Activated naive CD4-positive, alpha-beta T cell treated with anti-CD3 and anti-CD28 coated beads, Interleukin-2, amount 50 U/mL, for 72 hours (primary cell): ENCODE results near the gene MAN2B2. TPM values are rescaled to one million over a fixed set of nuclear protein-coding genes. Genes with fewer than 3 reads are reported as not detected.
A peak's percentile ranks its signal among the peaks of the same experiment; 100 is the strongest.
"Not testable (repeated sequence)": the region's sequence is repeated elsewhere in the genome, so short reads cannot be mapped to it uniquely, and the experiment has no call there.

Experiments used
- ATAC-seq, 2 donors: fragments of 150-1000 bp; cut with Tn5 transposase; 2 replicates each; pipeline ENCODE4 v1.10.0; 2021; ENCODE audit warnings: mild to moderate bottlenecking in 2 of 2, moderate library complexity in 2 of 2
- DNase-seq, 2 donors: peaks; one replicate each; pipeline ENCODE4 v3.0.0; 2021 to 2022; ENCODE audit warnings: low spot score in 2 of 2
- H3K27ac Mint-ChIP-seq, 2 donors: one replicate each; pipeline ENCODE4 v1.8.0; 2022; ENCODE audit warnings: mild to moderate bottlenecking in 2 of 2, mixed read lengths in 2 of 2
- H3K36me3 Mint-ChIP-seq, 2 donors: one replicate each; pipeline ENCODE4 v1.8.0; 2022; ENCODE audit warnings: mixed read lengths in 2 of 2
- H3K9me3 Mint-ChIP-seq, 2 donors: one replicate each; pipeline ENCODE4 v1.8.0; 2022; ENCODE audit warnings: mixed read lengths in 2 of 2
- total RNA-seq, 2 donors: library from RNA; stranded (reverse); gene quantifications; one replicate each; pipeline ENCODE4 v1.2.3, GENCODE V29; 2022

The MAN2B2 gene
- total RNA-seq, 2 donors from 2014 or later, result 13.9 to 21.4 TPM

- Mint-ChIP-seq H3K36me3 (peaks cover 11 to 13% of the 10 kb centered on the region in 2 donors), H3K9me3 (peaks cover 0 to 4% of the 10 kb centered on the region in 2 donors), H3K27ac (peak overlapping the region; percentile 22 to 77)
- DNase-seq, result no peak
- ATAC-seq, result no peak
Observed at GRCh38 chr4:6613676-6614651, 39.0 kb downstream of the MAN2B2 start.

DNA sequence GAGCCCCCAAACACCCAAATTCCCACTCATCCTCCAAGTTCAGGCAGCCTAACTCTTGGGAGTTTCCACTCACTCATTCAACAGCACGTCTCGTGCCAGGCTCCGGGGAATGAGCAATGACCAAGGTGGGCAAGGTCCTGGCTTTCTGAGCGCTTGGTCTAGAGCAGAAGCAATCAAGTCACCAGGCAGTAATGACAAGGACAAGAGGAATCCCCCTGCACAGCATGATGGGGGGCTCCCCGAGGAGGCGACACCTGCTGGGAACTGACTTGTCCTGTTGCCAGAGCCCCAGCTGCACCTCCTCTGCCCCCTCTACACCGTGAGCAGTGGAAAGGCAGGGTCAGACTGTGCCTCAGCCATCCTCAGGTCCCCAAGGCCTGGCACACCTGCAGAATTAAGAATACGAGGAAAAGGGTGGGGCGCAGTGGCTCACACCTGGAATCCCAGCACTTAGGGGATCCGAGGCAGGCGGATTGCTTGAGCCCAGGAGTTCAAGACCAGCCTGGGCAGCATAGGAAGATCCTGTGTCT, 39.8 kb downstream of the MAN2B2 start:
- Mint-ChIP-seq H3K9me3 (peaks cover 0 to 4% of the 10 kb centered on the region in 2 donors), H3K36me3 (peaks cover 11 to 13% of the 10 kb centered on the region in 2 donors), H3K27ac (peak overlapping the region in 1 of 2 donors; percentile 77)
- DNase-seq, result no peak
- no peak for ATAC-seq

GRCh38 chr4:6616087-6616995, 41.4 kb downstream of the MAN2B2 start:
- Mint-ChIP-seq H3K9me3 (peaks cover 0 to 4% of the 10 kb centered on the region in 2 donors), H3K27ac (peak overlapping the region in 1 of 2 donors; percentile 72)

GRCh38 chr4:6617246-6617645, 42.3 kb downstream of the MAN2B2 start:
- peaks cover 6 to 13% of the 10 kb centered on the region in 2 donors for H3K36me3 Mint-ChIP-seq
- peaks cover 0 to 4% of the 10 kb centered on the region in 2 donors for H3K9me3 Mint-ChIP-seq
- DNase-seq, result no peak
- no peak overlapping the region for H3K27ac Mint-ChIP-seq
- ATAC-seq, result no peak

More at GRCh38 chr4:6616087-6616995, 41.4 kb downstream of the MAN2B2 start:
- ATAC-seq (no peak), DNase-seq (no peak)
- peaks cover 10 to 13% of the 10 kb centered on the region in 2 donors for H3K36me3 Mint-ChIP-seq

DNA sequence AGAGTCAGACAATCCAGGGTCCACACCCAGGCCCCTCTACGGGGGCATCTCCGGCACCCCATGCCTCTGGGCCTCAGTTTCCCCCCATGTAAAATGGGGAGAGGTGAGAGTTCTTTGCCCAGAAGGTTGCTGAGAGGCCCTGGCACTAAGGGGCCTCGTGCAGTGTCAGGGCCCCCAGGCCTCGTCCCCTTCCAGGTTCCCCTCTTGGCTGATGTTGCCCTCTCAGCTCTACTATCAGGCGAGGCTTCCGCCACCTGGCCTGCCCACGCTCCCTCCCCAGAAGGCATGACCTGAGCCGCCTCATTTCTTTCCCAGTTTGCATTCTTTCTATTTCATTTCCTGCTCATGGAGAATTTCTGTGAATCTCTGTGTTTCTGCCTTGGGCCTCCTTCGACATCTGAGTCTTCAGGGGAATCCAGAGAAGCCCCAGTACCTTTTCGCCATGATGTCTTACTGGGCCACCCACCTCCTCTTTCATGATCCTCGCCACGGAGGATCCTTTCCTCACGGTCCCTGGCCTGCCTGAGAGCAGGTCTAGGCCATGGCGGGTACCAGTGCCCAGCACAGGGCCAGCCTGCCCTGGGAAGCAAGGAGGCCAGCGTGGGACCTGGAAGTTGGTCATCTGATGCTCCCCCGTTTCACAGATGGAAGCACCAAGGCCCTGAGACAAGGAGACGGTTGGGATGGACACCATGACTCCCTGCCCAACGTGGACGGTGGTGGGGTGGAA, 43.6 kb downstream of the MAN2B2 start:
- H3K36me3 Mint-ChIP-seq, result peaks cover 6 to 13% of the 10 kb centered on the region in 2 donors
- ATAC-seq, result no peak
- H3K27ac Mint-ChIP-seq, result peak overlapping the region in 1 of 2 donors; percentile 20
- no peak for DNase-seq
- peaks cover 0 to 4% of the 10 kb centered on the region in 2 donors for H3K9me3 Mint-ChIP-seq

DNA sequence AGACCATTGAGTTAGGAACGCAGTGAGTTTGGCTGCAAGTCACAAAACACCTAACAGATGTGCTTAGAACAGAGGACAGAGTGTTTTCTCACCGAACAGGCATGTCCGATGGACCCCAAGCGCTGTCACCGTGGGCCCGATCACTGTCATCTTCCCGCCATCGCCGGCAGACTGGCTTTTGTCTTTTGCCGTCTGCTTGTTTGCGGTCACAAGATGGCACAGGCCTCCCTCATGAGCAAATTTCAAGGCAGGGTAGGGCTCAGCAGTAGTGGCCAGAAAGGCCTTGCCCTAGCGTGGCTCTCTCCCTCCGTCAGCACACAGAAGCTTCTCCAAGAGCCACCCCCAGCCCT, 44.1 kb downstream of the MAN2B2 start:
- ATAC-seq (no peak), DNase-seq (no peak)
- Mint-ChIP-seq H3K27ac (no peak overlapping the region), H3K36me3 (peaks cover 6 to 13% of the 10 kb centered on the region in 2 donors), H3K9me3 (peaks cover 0 to 4% of the 10 kb centered on the region in 2 donors)

GRCh38 chr4:6619466-6620255, 44.7 kb downstream of the MAN2B2 start:
- ATAC-seq (no peak), DNase-seq (no peak)
- H3K27ac Mint-ChIP-seq, result peak overlapping the region in 1 of 2 donors; percentile 58
- peaks cover 6 to 13% of the 10 kb centered on the region in 2 donors for H3K36me3 Mint-ChIP-seq
- peaks cover 0 to 4% of the 10 kb centered on the region in 2 donors for H3K9me3 Mint-ChIP-seq

GRCh38 chr4:6620296-6620695, 45.3 kb downstream of the MAN2B2 start:
- no peak for ATAC-seq
- Mint-ChIP-seq H3K9me3 (peaks cover 0 to 4% of the 10 kb centered on the region in 2 donors), H3K27ac (peak overlapping the region; percentile 58 to 86), H3K36me3 (peaks cover 6 to 13% of the 10 kb centered on the region in 2 donors)
- DNase-seq, result no peak

- DNase-seq (no peak), ATAC-seq (peak in 1 of 2 donors; percentile 31)
- peaks cover 0 to 4% of the 10 kb centered on the region in 2 donors for H3K9me3 Mint-ChIP-seq
- H3K27ac Mint-ChIP-seq, result peak overlapping the region; percentile 22 to 58
- peaks cover 6 to 11% of the 10 kb centered on the region in 2 donors for H3K36me3 Mint-ChIP-seq
Observed at GRCh38 chr4:6620891-6621555, 46.0 kb downstream of the MAN2B2 start.

GRCh38 chr4:6621556-6621927, 46.6 kb downstream of the MAN2B2 start:
- Mint-ChIP-seq H3K9me3 (peaks cover 0 to 4% of the 10 kb centered on the region in 2 donors), H3K27ac (peak overlapping the region in 1 of 2 donors; percentile 58), H3K36me3 (peaks cover 3 to 5% of the 10 kb centered on the region in 2 donors)
- no peak for ATAC-seq
- DNase-seq, result no peak

DNA sequence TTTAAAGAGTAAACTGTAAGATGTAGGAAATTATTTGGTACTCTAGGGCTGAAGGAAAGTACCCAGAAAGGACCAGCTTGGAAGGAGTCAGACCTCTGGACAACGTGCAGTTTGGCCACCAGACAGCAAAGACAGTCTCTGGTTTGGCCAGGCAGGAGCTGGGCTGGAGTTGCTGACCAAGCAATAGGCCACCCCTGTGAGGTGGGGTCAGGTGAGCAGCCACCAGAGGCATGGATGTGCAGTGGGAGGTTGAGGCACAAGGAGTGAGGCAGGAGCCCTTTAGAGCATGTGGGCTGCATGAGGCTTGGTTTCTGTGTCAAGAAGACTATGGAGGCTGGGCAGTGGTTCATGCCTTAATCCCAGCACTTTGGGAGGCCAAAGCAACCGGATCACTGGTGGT, 47.8 kb downstream of the MAN2B2 start:
- H3K27ac Mint-ChIP-seq, result no peak overlapping the region
- no peaks in the 10 kb centered on the region for H3K36me3 Mint-ChIP-seq
- H3K9me3 Mint-ChIP-seq, result no peaks in the 10 kb centered on the region
- no peak for DNase-seq
- no peak for ATAC-seq

DNA sequence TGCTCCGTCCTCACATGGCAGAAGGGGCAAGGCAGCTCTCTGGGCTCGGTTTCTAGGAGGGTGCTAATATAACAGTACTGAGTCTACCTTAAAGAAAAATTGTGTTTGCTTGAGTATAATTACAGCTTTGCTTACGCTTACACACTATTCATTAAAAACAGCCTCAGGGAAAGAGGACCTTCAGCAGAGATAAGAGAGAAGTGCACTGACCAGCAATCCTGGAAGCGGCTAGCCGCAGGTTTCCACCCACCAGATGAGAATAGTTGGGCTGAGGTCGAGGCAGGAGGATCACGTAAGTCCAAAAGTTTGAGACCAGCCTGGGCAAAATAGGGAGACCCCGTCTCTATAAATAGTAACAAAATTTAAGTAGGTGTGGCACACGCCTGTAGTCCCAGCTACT, 50.3 kb downstream of the MAN2B2 start:
- DNase-seq (peak in 1 of 2 donors; percentile 6), ATAC-seq (no peak)
- H3K27ac Mint-ChIP-seq, result peak overlapping the region in 1 of 2 donors; percentile 89
- H3K36me3 Mint-ChIP-seq, result no peaks in the 10 kb centered on the region
- no peaks in the 10 kb centered on the region for H3K9me3 Mint-ChIP-seq

DNA sequence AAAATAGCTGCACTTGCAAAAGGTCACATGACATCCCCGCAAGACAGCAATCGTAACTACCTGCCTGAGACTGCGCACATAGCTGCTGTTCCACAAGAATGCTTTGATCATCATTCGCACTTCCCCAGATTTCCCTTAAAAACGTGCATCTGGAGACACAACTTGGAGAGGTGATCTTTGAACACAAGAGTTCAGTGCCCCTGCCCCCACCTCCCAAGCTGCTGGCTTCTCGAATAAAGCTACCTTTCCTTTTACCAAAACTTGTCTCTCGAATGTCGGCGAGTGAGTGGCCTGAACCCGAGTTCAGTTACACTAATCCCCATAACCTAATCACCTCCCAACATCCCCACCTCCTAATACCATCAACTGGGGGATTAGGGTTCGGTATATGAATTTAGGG, 51.1 kb downstream of the MAN2B2 start:
- Mint-ChIP-seq H3K27ac (no peak overlapping the region), H3K36me3 (no peaks in the 10 kb centered on the region), H3K9me3 (no peaks in the 10 kb centered on the region)
- DNase-seq, result no peak
- no peak for ATAC-seq

- Mint-ChIP-seq H3K27ac (no peak overlapping the region), H3K36me3 (no peaks in the 10 kb centered on the region), H3K9me3 (no peaks in the 10 kb centered on the region)
- ATAC-seq (no peak), DNase-seq (no peak)
Observed at GRCh38 chr4:6627832-6628231, 52.8 kb downstream of the MAN2B2 start.

DNA sequence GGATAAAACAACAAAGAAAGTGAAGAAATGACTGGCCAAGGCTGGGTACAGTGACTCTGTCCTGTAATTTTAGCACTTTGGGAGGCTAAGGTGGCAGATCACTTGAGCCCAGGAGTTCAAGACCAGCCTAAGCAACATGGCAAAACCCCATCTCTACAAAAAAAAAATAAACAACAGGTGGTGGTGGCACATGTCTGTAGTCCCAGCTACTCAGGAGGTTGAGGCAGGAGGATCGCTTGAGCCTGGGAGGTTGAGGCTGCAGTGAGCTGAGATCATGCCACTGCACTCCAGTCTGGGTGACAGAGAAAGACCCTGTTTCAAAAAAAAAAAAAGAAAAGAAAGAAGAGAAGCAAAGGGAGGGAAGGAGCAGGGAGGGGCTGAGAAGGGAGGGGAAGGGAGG, 53.5 kb downstream of the MAN2B2 start:
- not testable (repeated sequence) for DNase-seq, H3K9me3 Mint-ChIP-seq, ATAC-seq, H3K27ac Mint-ChIP-seq, H3K36me3 Mint-ChIP-seq
